Measurements from ENCODE around the gene SIL1. TPM values are rescaled to one million over a fixed set of nuclear protein-coding genes. Genes with fewer than 3 reads are reported as not detected.

The SIL1 gene
- total and polyA plus RNA-seq, 2 of the 4 experiments (the other 2 are of a cell fraction): 56.1 to 66.0 TPM

DNA sequence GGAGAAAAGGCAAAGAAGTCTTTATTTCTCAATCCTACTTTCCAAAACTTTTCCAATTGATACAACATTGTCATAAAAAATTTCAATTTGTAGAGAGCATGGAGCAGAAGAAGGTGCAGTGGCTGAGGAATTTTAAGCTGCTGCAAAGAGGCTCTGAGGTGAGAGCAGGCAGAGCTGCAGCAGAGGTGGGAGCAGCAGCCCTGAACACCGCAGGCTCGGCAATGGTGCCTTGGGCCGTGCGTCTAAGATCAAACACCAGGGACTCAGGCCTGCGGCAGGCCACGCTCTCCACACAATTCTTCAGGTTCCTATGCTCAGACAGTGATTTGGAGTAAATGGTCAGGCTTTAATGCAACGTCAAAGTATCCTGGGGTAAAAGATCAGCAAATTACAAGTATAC is 46.3 kb downstream of the SIL1 start:
- Histone ChIP-seq H2AK9ac (replicated peaks; ENCODE audit: low read depth, low read length, poor library complexity) (no peak overlapping the region), H3K18ac (ENCODE audit: low read depth, low read length) (no peak overlapping the region), H3K4ac (ENCODE audit: low read depth, low read length) (no peak overlapping the region), H4K20me1 (ENCODE audit: insufficient read depth, low read length) (peaks cover 8% of the 10 kb centered on the region; the same call in 1 of the 2 replicates), H3K23ac (ENCODE audit: low read depth, low read length) (no peak overlapping the region), H3K4me1 (ENCODE audit: control insufficient read depth, insufficient read depth, low read length) (peaks cover 15% of the 10 kb centered on the region), H3K36me3 (ENCODE audit: control insufficient read depth, insufficient read depth, low read length) (0 out of 2 replicates have a peak, but pooled peaks cover 1% of the 10 kb centered on the region), H2BK15ac (ENCODE audit: low read depth, low read length) (no peak overlapping the region), H3K4me2 (ENCODE audit: low read depth, low read length) (no peak overlapping the region), H4K5ac (ENCODE audit: low read depth, low read length) (no peak overlapping the region), H2AFZ (replicated peaks; ENCODE audit: low read length, poor library complexity) (no peak overlapping the region), H2BK5ac (ENCODE audit: low read depth, low read length, poor library complexity, severe bottlenecking) (no peak overlapping the region), H2BK120ac (ENCODE audit: low read depth, low read length) (no peak overlapping the region), H2AK5ac (ENCODE audit: low read depth, low read length) (no peak overlapping the region), H4K8ac (ENCODE audit: low read depth in 2 of 2, low read length in 2 of 2) (no peak overlapping the region), H3K14ac (replicated peaks; ENCODE audit: low read depth, low read length) (no peak overlapping the region), H3K9me3 (ENCODE audit: control insufficient read depth, insufficient read depth, low read length) (peaks cover 2% of the 10 kb centered on the region; the same call in 1 of the 2 replicates), H2BK20ac (ENCODE audit: low read depth, low read length) (no peak overlapping the region), H3K27ac (ENCODE audit: insufficient read depth, low read length) (no peak overlapping the region), H3K27me3 (ENCODE audit: control insufficient read depth, insufficient read depth, low read length) (no peaks in the 10 kb centered on the region), H3K9me1 (ENCODE audit: insufficient read depth, low read length) (peaks cover 9% of the 10 kb centered on the region; the same call in 1 of the 2 replicates), H3K56ac (ENCODE audit: extremely low read depth, insufficient read depth, low read length) (no peak overlapping the region), H3K9ac (ENCODE audit: low read depth, low read length) (no peak overlapping the region), H3K4me3 (ENCODE audit: insufficient read depth, low read depth, low read length) (no peak overlapping the region), H3K79me1 (ENCODE audit: low read depth in 1 of 2, low read length in 2 of 2) (peaks cover 23 to 34% of the 10 kb centered on the region in 2 experiments; a peak in 3 of 4 replicates), H4K91ac (ENCODE audit: insufficient read depth, low read depth, low read length) (no peak overlapping the region)
- ATAC-seq (ENCODE audit: low read depth) (no peak), DNase-seq (no peak)
- dilution Hi-C loops (cut with HindIII; ENCODE audit: low sequenced_read_pairs, unreplicated experiment): no loop called here
- ChIA-PET POLR2A (ENCODE audit: unreplicated experiment) (no interaction called here), CTCF (interaction anchor here (0.9 kb wide), 1 partner anchor 24 kb away, joined by 3 read pairs; no protein-coding TSS in a partner anchor)
- TF ChIP-seq, protein P1, sequence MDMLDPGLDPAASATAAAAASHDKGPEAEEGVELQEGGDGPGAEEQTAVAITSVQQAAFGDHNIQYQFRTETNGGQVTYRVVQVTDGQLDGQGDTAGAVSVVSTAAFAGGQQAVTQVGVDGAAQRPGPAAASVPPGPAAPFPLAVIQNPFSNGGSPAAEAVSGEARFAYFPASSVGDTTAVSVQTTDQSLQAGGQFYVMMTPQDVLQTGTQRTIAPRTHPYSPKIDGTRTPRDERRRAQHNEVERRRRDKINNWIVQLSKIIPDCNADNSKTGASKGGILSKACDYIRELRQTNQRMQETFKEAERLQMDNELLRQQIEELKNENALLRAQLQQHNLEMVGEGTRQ (IDR thresholded peaks at IDR 0.05; ENCODE audit: low read depth, low read length): no peak
- TF ChIP-seq POLR2A (IDR thresholded peaks at IDR 0.05; ENCODE audit: low read depth, low read length) (no peak), RFX5 (IDR thresholded peaks at IDR 0.05; ENCODE audit: low read depth, low read length) (no peak), FOS (IDR thresholded peaks at IDR 0.05; ENCODE audit: low read depth, low read length) (no peak), RCOR1 (IDR thresholded peaks at IDR 0.05; ENCODE audit: insufficient replicate concordance, low read length) (no peak), BHLHE40 (IDR thresholded peaks at IDR 0.05; ENCODE audit: low read depth, low read length) (no peak), CHD1 (IDR thresholded peaks at IDR 0.05; ENCODE audit: low read depth, low read length) (no peak), MAZ (IDR thresholded peaks at IDR 0.05; ENCODE audit: borderline replicate concordance, low read depth, low read length) (no peak), CEBPB (IDR thresholded peaks at IDR 0.05; ENCODE audit: low read depth, low read length) (no peak), MAFK (IDR thresholded peaks at IDR 0.05; ENCODE audit: low read depth, low read length) (no peak), RAD21 (IDR thresholded peaks at IDR 0.05; ENCODE audit: low read length) (no peak), SMC3 (IDR thresholded peaks at IDR 0.05; ENCODE audit: low read depth, low read length) (no peak), NFE2L2 (IDR thresholded peaks at IDR 0.05; ENCODE audit: low read depth, low read length) (no peak)
- TF ChIP-seq, protein P2, sequence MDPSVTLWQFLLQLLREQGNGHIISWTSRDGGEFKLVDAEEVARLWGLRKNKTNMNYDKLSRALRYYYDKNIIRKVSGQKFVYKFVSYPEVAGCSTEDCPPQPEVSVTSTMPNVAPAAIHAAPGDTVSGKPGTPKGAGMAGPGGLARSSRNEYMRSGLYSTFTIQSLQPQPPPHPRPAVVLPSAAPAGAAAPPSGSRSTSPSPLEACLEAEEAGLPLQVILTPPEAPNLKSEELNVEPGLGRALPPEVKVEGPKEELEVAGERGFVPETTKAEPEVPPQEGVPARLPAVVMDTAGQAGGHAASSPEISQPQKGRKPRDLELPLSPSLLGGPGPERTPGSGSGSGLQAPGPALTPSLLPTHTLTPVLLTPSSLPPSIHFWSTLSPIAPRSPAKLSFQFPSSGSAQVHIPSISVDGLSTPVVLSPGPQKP (IDR thresholded peaks at IDR 0.05; ENCODE audit: borderline replicate concordance, low read depth, low read length): no peak
- WGBS, 2 experiments (ENCODE audit: extremely low coverage in 2 of 2, insufficient read length in 1 of 2): no CpG with 5 or more reads among the region's 7 CpGs
- intact Hi-C loops (cut with micrococcal nuclease): loop anchor here (10.0 kb wide), 1 partner anchor 507 kb away; no protein-coding TSS in a partner anchor
- BruUV-seq (replicated peaks): no TSS peak
- in situ Hi-C loops (cut with MboI; ENCODE audit: low sequenced_read_pairs): no loop called here
